ENCODE results near the gene BOLA3.

BOLA3 gene

GRCh38 chr2:74105413-74105812 is 42.3 kb downstream of the BOLA3 start:
- no peak overlapping the region for H3K9ac ChIP-seq
- no peaks in the 10 kb centered on the region for H3K9me3 ChIP-seq
- peaks cover 68% of the 10 kb centered on the region for H3K36me3 ChIP-seq
- no peak overlapping the region for H3K4me2 ChIP-seq
- no peaks in the 10 kb centered on the region for H3K4me1 ChIP-seq
- TF ChIP-seq Cebpa-rat (IDR thresholded peaks at IDR 0.05) = no peak
- peaks cover 70% of the 10 kb centered on the region for H4K20me1 ChIP-seq
- no peak overlapping the region for H3K27ac ChIP-seq
- no peak overlapping the region for H3K4me3 ChIP-seq
- no peaks in the 10 kb centered on the region for H3K27me3 ChIP-seq

- Histone ChIP-seq H3K36me3 (peaks cover 74% of the 10 kb centered on the region), H3K27me3 (no peaks in the 10 kb centered on the region), H3K4me1 (no peaks in the 10 kb centered on the region), H4K20me1 (peaks cover 74% of the 10 kb centered on the region), H3K9ac (no peak overlapping the region), H3K4me2 (no peak overlapping the region), H3K9me3 (no peaks in the 10 kb centered on the region), H3K27ac (no peak overlapping the region), H3K4me3 (no peak overlapping the region)
- no peak for TF ChIP-seq Cebpa-rat (IDR thresholded peaks at IDR 0.05)
Observed at GRCh38 chr2:74104839-74105238, 42.9 kb downstream of the BOLA3 start.

- Histone ChIP-seq H3K36me3 (peaks cover 82% of the 10 kb centered on the region), H3K27me3 (no peaks in the 10 kb centered on the region), H3K9ac (no peak overlapping the region), H3K4me2 (no peak overlapping the region), H3K4me3 (no peak overlapping the region), H3K9me3 (no peaks in the 10 kb centered on the region), H4K20me1 (peaks cover 85% of the 10 kb centered on the region), H3K27ac (no peak overlapping the region), H3K4me1 (no peaks in the 10 kb centered on the region)
- TF ChIP-seq Cebpa-rat (IDR thresholded peaks at IDR 0.05) = no peak
Observed at GRCh38 chr2:74103763-74104162, 43.9 kb downstream of the BOLA3 start.

DNA sequence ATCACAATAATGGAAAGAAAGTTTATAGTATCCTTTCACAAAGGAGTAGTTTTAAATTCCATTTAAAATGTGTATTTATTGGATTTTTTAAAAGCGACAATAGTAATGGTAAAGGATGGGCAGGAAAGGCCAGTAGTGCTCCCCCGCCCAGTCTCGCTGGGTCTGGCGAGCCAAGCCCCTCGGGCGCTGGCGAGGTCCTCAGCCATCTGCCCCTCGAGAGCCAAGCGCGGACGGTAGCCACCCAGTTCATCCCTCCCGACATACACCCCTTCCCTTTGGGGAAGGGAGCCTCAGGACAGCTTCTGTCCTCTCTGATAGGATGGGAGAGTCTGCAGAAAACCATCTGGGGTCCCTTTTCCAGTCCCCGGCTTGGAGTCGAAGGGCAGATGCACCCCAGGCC is 45.2 kb downstream of the BOLA3 start:
- peaks cover 88% of the 10 kb centered on the region for H3K36me3 ChIP-seq
- no peak overlapping the region for H3K4me3 ChIP-seq
- H4K20me1 ChIP-seq = peaks cover 89% of the 10 kb centered on the region
- no peak overlapping the region for H3K4me2 ChIP-seq
- no peaks in the 10 kb centered on the region for H3K9me3 ChIP-seq
- H3K27ac ChIP-seq = no peak overlapping the region
- no peaks in the 10 kb centered on the region for H3K27me3 ChIP-seq
- H3K4me1 ChIP-seq = no peaks in the 10 kb centered on the region
- H3K9ac ChIP-seq = no peak overlapping the region
- TF ChIP-seq Cebpa-rat (IDR thresholded peaks at IDR 0.05) = no peak

DNA sequence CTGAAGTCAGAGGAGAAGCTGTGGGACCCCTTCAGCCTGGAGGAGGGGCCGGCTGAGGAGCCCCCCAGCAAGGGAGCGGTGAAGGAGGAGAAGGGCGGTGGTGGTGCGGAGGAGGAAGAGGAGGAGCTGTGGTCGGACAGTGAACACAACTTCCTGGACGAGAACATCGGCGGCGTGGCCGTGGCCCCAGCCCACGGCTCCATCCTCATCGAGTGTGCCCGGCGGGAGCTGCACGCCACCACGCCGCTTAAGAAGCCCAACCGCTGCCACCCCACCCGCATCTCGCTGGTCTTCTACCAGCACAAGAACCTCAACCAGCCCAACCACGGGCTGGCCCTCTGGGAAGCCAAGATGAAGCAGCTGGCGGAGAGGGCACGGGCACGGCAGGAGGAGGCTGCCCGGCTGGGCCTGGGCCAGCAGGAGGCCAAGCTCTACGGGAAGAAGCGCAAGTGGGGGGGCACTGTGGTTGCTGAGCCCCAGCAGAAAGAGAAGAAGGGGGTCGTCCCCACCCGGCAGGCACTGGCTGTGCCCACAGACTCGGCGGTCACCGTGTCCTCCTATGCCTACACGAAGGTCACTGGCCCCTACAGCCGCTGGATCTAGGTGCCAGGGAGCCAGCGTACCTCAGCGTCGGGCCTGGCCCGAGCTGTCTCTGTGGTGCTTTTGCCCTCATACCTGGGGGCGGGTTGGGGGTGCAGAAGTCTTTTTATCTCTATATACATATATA is 46.0 kb downstream of the BOLA3 start:
- Histone ChIP-seq H3K36me3 (peaks cover 90% of the 10 kb centered on the region), H3K4me2 (no peak overlapping the region), H3K9me3 (no peaks in the 10 kb centered on the region), H3K4me3 (no peak overlapping the region), H3K9ac (no peak overlapping the region), H3K27me3 (no peaks in the 10 kb centered on the region), H3K27ac (no peak overlapping the region), H3K4me1 (no peaks in the 10 kb centered on the region), H4K20me1 (peaks cover 85% of the 10 kb centered on the region)
- TF ChIP-seq Cebpa-rat (IDR thresholded peaks at IDR 0.05) = no peak

DNA sequence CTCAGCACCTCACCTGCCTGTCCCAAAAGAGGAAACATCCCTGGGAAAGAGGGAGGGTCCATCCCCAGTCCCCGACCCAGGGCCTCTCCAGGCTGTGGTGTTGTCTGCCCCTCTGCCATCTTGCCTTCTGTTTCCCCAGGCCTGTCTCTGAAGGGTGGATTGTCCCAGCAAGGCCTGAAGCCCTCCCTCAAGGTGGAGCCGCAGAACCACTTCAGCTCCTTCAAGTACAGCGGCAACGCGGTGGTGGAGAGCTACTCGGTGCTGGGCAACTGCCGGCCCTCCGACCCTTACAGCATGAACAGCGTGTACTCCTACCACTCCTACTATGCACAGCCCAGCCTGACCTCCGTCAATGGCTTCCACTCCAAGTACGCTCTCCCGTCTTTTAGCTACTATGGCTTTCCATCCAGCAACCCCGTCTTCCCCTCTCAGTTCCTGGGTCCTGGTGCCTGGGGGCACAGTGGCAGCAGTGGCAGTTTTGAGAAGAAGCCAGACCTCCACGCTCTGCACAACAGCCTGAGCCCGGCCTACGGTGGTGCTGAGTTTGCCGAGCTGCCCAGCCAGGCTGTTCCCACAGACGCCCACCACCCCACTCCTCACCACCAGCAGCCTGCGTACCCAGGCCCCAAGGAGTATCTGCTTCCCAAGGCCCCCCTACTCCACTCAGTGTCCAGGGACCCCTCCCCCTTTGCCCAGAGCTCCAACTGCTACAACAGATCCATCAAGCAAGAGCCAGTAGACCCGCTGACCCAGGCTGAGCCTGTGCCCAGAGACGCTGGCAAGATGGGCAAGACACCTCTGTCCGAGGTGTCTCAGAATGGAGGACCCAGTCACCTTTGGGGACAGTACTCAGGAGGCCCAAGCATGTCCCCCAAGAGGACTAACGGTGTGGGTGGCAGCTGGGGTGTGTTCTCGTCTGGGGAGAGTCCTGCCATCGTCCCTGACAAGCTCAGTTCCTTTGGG is 47.2 kb downstream of the BOLA3 start:
- peaks cover 93% of the 10 kb centered on the region for H3K36me3 ChIP-seq

DNA sequence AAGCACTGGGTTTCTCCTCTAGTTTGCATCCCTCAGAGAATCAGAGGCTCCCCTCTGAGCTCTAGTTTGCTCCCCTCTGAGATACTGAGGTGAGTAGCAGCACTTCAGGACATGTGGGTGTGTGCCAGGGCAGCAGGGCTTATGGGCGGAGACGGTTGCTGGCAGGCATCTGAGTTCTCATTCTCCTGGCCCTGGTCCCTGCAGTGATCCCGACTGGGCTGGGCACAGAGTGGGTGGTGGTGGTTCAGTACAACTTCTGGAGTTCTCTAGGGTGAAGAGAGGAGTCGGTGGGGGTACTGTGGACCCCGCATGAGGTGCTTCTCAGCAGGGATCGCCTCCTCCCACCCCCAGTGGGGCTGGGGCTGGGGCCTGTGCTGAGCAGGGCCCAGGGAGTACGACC is 47.9 kb downstream of the BOLA3 start:
- H3K27me3 ChIP-seq = no peaks in the 10 kb centered on the region
- H3K36me3 ChIP-seq = peaks cover 94% of the 10 kb centered on the region
- H3K27ac ChIP-seq = no peak overlapping the region
- no peak overlapping the region for H3K4me2 ChIP-seq
- TF ChIP-seq Cebpa-rat (IDR thresholded peaks at IDR 0.05) = no peak
- H3K4me3 ChIP-seq = no peak overlapping the region
- no peak overlapping the region for H3K9ac ChIP-seq
- H3K4me1 ChIP-seq = no peaks in the 10 kb centered on the region
- H3K9me3 ChIP-seq = no peaks in the 10 kb centered on the region
- H4K20me1 ChIP-seq = peaks cover 87% of the 10 kb centered on the region

More for the DNA sequence above, 47.2 kb downstream of the BOLA3 start:
- Histone ChIP-seq H3K27ac (no peak overlapping the region), H3K4me1 (no peaks in the 10 kb centered on the region), H3K9me3 (no peaks in the 10 kb centered on the region), H3K4me2 (no peak overlapping the region), H4K20me1 (peaks cover 83% of the 10 kb centered on the region), H3K27me3 (no peaks in the 10 kb centered on the region), H3K9ac (no peak overlapping the region), H3K4me3 (no peak overlapping the region)
- no peak for TF ChIP-seq Cebpa-rat (IDR thresholded peaks at IDR 0.05)

DNA sequence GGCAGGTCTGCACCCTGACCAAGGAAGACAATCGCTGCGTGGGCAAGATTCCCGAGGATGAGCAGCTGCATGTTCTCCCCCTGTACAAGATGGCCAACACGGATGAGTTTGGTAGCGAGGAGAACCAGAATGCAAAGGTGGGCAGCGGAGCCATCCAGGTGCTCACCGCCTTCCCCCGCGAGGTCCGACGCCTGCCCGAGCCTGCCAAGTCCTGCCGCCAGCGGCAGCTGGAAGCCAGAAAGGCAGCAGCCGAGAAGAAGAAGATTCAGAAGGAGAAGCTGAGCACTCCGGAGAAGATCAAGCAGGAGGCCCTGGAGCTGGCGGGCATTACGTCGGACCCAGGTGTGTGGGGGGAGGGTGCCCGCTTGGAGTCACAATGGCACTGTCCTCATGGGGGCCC is 48.4 kb downstream of the BOLA3 start:
- no peak overlapping the region for H3K27ac ChIP-seq
- H3K9ac ChIP-seq = no peak overlapping the region
- no peak overlapping the region for H3K4me2 ChIP-seq
- H3K36me3 ChIP-seq = peaks cover 95% of the 10 kb centered on the region
- no peak overlapping the region for H3K4me3 ChIP-seq
- peaks cover 87% of the 10 kb centered on the region for H4K20me1 ChIP-seq
- no peaks in the 10 kb centered on the region for H3K4me1 ChIP-seq
- H3K27me3 ChIP-seq = no peaks in the 10 kb centered on the region
- no peaks in the 10 kb centered on the region for H3K9me3 ChIP-seq
- no peak for TF ChIP-seq Cebpa-rat (IDR thresholded peaks at IDR 0.05)

DNA sequence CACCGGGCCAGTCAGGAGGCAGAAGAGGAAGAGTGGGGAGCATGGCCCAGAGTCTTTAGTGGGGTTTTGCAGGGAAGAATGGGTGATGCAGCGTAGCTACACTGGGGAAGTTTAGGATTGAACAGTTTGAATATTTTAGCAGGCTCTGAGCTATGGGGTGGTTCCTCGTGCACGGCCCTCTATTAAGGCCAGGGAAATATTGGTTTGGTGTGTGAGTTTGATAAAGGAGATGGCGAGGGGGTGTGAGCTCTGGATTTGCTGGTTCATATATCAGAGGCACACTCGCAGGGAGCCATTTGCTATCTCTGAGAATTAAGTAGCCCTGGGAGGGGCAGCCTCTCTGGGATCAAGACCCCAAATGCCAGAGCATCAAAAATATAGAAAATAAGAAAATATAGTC is 50.1 kb downstream of the BOLA3 start:
- Histone ChIP-seq H4K20me1 (peaks cover 80% of the 10 kb centered on the region), H3K36me3 (peaks cover 96% of the 10 kb centered on the region), H3K4me1 (no peaks in the 10 kb centered on the region), H3K9ac (no peak overlapping the region), H3K27ac (no peak overlapping the region), H3K4me3 (no peak overlapping the region), H3K4me2 (no peak overlapping the region), H3K27me3 (no peaks in the 10 kb centered on the region), H3K9me3 (no peaks in the 10 kb centered on the region)
- TF ChIP-seq Cebpa-rat (IDR thresholded peaks at IDR 0.05) = no peak

GRCh38 chr2:74096052-74096451 is 51.7 kb downstream of the BOLA3 start:
- Histone ChIP-seq H3K4me1 (no peaks in the 10 kb centered on the region), H3K36me3 (peaks cover 97% of the 10 kb centered on the region), H3K27ac (no peak overlapping the region), H3K4me2 (no peak overlapping the region), H3K9me3 (no peaks in the 10 kb centered on the region), H3K27me3 (no peaks in the 10 kb centered on the region), H3K4me3 (no peak overlapping the region), H3K9ac (no peak overlapping the region), H4K20me1 (peaks cover 76% of the 10 kb centered on the region)
- no peak for TF ChIP-seq Cebpa-rat (IDR thresholded peaks at IDR 0.05)

Data from BLaER1 (cell line).